GM21390 (cell line): ENCODE data around the gene KIFBP.
"Not testable (repeated sequence)": the region's sequence is repeated elsewhere in the genome, so short reads cannot be mapped to it uniquely, and the experiment has no call there.

ENCODE experiments used
- ATAC-seq: cut with Tn5 transposase; IDR thresholded peaks from one replicate; pipeline ENCODE4 v1.9.1; 2021; ENCODE audit not compliant: unreplicated experiment

Gene KIFBP

GRCh38 chr10:68988530-68989316 is at the start of gene KIFBP:
TSS of gene KIFBP (plus strand) at chr10:68988803. CDS start at chr10:68988833, 30 bp downstream.
- peak; percentile 83 for ATAC-seq

- ATAC-seq = no peak
Observed at GRCh38 chr10:68938884-68939283, 49.7 kb upstream of the KIFBP start.

- not testable (repeated sequence) for ATAC-seq
Observed at GRCh38 chr10:68940917-68941316, 47.7 kb upstream of the KIFBP start.

- no peak for ATAC-seq
Observed at GRCh38 chr10:68950598-68950997, 38.0 kb upstream of the KIFBP start.

- ATAC-seq = no peak
Observed at GRCh38 chr10:68954904-68955303, 33.7 kb upstream of the KIFBP start.

- ATAC-seq = no peak
Observed at GRCh38 chr10:68955355-68955831, 33.2 kb upstream of the KIFBP start.

- ATAC-seq = peak; percentile 88
Observed at GRCh38 chr10:68955832-68956532, 32.6 kb upstream of the KIFBP start, which contains the start of gene DDX21. TSS of gene DDX21 (plus strand) at chr10:68956170. CDS start at chr10:68956226, 56 bp downstream.

GRCh38 chr10:68957284-68957615 is 31.4 kb upstream of the KIFBP start:
- no peak for ATAC-seq

- ATAC-seq = no peak
Observed at GRCh38 chr10:68957654-68958053, 30.9 kb upstream of the KIFBP start.

- ATAC-seq = no peak
Observed at GRCh38 chr10:68959695-68960527, 28.7 kb upstream of the KIFBP start.

GRCh38 chr10:68963151-68963550 is 25.5 kb upstream of the KIFBP start:
- no peak for ATAC-seq

GRCh38 chr10:68973975-68974374 is 14.6 kb upstream of the KIFBP start:
- no peak for ATAC-seq

GRCh38 chr10:68975936-68976473 is 12.6 kb upstream of the KIFBP start:
- ATAC-seq = not testable (repeated sequence)

GRCh38 chr10:68979738-68980137 is 8.9 kb upstream of the KIFBP start:
- not testable (repeated sequence) for ATAC-seq

- ATAC-seq = no peak
Observed at GRCh38 chr10:68981074-68981473, 7.5 kb upstream of the KIFBP start.

- no peak for ATAC-seq
Observed at GRCh38 chr10:68982389-68982788, 6.2 kb upstream of the KIFBP start.

GRCh38 chr10:68987611-68988010 is 992 bp upstream of the KIFBP start:
- ATAC-seq = no peak

GRCh38 chr10:68989317-68989990 is 851 bp downstream of the KIFBP start:
- no peak for ATAC-seq

- ATAC-seq = no peak
Observed at GRCh38 chr10:68992636-68993440, 4.2 kb downstream of the KIFBP start.

- peak; percentile 5 for ATAC-seq
Observed at GRCh38 chr10:68997211-68997610, 8.6 kb downstream of the KIFBP start.
